ENCODE data around the gene GPBAR1. TPM values are rescaled to one million over a fixed set of nuclear protein-coding genes. Genes with fewer than 3 reads are reported as not detected.

The GPBAR1 gene
- total RNA-seq, 4 donors from 2014 or later = 0.26 to 1.3 (median 0.31) TPM; not detected in 1

DNA sequence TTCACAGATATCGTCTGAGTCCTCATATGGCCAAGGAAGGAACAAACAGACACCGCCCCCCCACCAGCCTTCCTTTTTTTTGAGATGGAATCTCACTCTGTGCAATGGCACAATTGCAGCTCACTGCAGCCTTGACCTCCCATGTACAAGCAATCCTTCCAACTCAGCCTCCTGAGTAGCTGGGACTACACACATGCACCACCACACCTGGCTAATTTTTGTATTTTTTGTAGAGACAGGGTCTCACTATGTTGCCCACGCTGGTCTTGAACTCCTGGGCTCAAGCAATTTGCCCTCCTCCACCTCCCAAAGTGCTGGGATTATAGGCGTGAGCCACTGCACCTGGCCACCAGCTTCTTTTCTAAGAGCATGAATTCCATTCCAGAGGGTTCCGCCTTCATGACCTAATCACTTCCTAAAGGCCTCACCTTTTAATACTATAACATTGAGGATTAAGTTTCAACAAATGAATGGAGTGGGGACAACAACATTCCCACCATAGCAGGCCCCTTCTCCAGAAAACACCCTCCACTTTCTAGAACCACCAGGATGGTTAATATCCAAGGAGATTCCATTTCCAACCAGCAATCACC is 33.7 kb downstream of the GPBAR1 start:
- WGBS, 2 donors = 64 to 89% methylated on average over 5 of the region's 5 CpGs
- no peak for DNase-seq
- Histone ChIP-seq H3K36me3 (no peaks in the 10 kb centered on the region), H3K9me3 (no peaks in the 10 kb centered on the region), H3K4me3 (peak overlapping the region in 1 of 4 donors; percentile 7), H3K27ac (peak overlapping the region; percentile 77 to 98 (median 96)), H3K27me3 (no peaks in the 10 kb centered on the region), H3K4me1 (peaks cover 35 to 91% (median 71%) of the 10 kb centered on the region in 3 donors)
- intact Hi-C loops (cut with DNase I) = loop anchor here (5.0 kb wide), 1 partner anchor 103 kb away; the partner anchor contains the start of gene CTDSP1
- no peak for TF ChIP-seq POLR2A (IDR thresholded peaks at IDR 0.05)
- TF ChIP-seq, protein P1, sequence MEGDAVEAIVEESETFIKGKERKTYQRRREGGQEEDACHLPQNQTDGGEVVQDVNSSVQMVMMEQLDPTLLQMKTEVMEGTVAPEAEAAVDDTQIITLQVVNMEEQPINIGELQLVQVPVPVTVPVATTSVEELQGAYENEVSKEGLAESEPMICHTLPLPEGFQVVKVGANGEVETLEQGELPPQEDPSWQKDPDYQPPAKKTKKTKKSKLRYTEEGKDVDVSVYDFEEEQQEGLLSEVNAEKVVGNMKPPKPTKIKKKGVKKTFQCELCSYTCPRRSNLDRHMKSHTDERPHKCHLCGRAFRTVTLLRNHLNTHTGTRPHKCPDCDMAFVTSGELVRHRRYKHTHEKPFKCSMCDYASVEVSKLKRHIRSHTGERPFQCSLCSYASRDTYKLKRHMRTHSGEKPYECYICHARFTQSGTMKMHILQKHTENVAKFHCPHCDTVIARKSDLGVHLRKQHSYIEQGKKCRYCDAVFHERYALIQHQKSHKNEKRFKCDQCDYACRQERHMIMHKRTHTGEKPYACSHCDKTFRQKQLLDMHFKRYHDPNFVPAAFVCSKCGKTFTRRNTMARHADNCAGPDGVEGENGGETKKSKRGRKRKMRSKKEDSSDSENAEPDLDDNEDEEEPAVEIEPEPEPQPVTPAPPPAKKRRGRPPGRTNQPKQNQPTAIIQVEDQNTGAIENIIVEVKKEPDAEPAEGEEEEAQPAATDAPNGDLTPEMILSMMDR (IDR thresholded peaks at IDR 0.05) = no peak

DNA sequence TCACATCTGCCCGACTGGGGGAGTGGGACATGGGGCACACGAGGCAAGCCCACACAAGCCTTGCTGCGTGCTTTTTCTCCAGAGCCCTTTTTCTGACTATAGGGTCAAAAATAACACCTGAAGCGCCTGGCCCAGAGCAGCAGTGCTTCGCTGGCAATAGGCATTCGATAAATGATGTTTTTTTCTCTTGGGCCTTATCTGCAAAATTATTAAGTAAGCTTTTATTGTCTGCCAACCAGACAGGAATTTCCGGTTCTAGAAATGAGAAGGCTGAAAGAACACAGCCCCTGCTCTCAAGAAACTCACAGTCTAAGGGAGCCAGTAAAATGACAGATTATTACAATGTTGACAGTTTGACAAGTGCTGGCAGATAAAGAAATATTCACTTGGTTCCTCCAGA is 34.2 kb downstream of the GPBAR1 start:
- no peaks in the 10 kb centered on the region for H3K36me3 ChIP-seq
- intact Hi-C loops (cut with DNase I) = no loop called here
- no peaks in the 10 kb centered on the region for H3K27me3 ChIP-seq
- no peak for DNase-seq
- H3K4me1 ChIP-seq = peaks cover 31 to 86% (median 66%) of the 10 kb centered on the region in 3 donors
- peak overlapping the region in 1 of 4 donors; percentile 7 for H3K4me3 ChIP-seq
- TF ChIP-seq, protein P1 (IDR thresholded peaks at IDR 0.05) = no peak
- no peaks in the 10 kb centered on the region for H3K9me3 ChIP-seq
- H3K27ac ChIP-seq = peak overlapping the region; percentile 77 to 98 (median 96)
- 32 to 56% methylated on average over 7 of the region's 7 CpGs for WGBS, 2 donors

DNA sequence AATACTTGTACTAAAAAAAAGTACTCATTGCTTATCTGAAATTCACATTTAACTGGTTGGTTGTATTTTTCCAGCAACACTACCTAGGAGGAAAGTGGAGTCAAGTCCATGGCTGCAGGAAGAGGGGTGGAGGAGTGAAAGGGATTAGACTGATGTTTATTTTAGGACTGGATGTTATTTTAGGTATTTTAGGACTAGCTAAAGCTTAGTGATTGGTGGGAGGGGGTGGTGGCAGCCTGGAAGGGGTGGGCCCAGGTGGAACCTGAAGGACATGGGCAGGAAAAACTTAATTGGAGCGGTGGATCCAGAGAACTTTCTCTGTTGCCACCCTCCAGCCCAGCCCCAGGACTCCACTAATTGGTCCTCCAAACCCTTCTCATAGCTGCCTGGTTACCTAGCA is 35.4 kb downstream of the GPBAR1 start:
- intact Hi-C loops (cut with DNase I) = no loop called here
- no peaks in the 10 kb centered on the region for H3K9me3 ChIP-seq

DNA sequence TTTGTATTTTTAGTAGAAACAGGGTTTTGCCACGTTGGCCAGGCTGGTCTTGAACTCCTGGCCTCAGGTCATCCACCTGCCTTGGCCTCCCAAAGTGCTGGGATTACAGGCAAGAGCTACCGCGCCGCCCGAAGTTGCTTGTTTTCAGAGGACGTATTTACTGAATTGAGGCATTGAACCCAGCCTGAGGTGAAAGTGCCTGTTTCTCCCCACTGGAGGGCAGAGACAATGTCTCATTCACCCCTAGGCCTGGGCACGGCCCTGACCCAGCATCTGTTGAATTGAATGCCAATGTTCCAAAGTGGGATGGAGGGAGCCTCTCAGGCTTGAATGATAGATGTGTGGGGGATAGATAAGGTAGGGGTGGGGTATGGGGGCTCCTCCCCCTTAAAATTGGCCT is 36.0 kb downstream of the GPBAR1 start:
- H3K4me3 ChIP-seq = no peak overlapping the region
- H3K9me3 ChIP-seq = no peaks in the 10 kb centered on the region
- no peak for DNase-seq
- H3K4me1 ChIP-seq = peaks cover 31 to 76% (median 56%) of the 10 kb centered on the region in 3 donors
- WGBS, 2 donors = 72 to 85% methylated on average over 2 to 7 of the region's 7 CpGs
- TF ChIP-seq, protein P1 (IDR thresholded peaks at IDR 0.05) = no peak
- TF ChIP-seq POLR2A (IDR thresholded peaks at IDR 0.05) = no peak
- no peaks in the 10 kb centered on the region for H3K27me3 ChIP-seq
- no peaks in the 10 kb centered on the region for H3K36me3 ChIP-seq
- peak overlapping the region; percentile 85 to 98 (median 96) for H3K27ac ChIP-seq
- intact Hi-C loops (cut with DNase I) = no loop called here

More for the DNA sequence above, 35.4 kb downstream of the GPBAR1 start:
- peaks cover 31 to 77% (median 58%) of the 10 kb centered on the region in 3 donors for H3K4me1 ChIP-seq
- 58 to 90% methylated on average over 1 of the region's 1 CpG for WGBS, 2 donors
- no peaks in the 10 kb centered on the region for H3K27me3 ChIP-seq
- peak overlapping the region; percentile 77 to 98 (median 96) for H3K27ac ChIP-seq
- H3K36me3 ChIP-seq = no peaks in the 10 kb centered on the region
- TF ChIP-seq, protein P1 (IDR thresholded peaks at IDR 0.05) = no peak
- TF ChIP-seq POLR2A (IDR thresholded peaks at IDR 0.05) = no peak
- H3K4me3 ChIP-seq = no peak overlapping the region
- no peak for DNase-seq

DNA sequence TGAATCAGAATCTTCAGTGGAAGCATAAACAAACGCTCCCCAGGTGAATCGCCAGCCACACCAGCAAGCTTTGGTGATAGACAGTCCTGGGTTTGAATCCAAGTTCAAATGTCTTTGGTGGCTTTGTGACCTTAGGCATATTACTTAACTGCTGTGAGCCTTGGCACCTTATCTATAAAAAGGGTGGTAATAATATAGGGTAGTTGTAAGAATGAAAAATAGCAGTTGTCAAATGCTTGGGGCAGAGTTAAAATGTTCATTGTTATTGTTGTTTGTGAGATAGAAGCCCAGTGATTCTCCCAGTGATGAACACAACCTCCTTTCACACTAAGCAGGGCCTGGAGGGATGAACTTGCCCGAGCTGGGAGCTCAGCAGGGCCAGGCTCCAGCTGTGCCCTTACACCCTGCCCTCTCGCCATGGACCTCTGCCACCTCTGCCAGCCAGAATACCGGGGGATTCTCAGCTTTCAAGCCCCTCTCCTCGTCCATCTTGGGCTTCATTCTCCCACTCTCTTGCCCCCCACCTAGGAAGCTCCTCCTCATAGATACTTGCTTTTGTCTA is 37.6 kb downstream of the GPBAR1 start:
- Histone ChIP-seq H3K4me1 (peaks cover 25 to 66% (median 49%) of the 10 kb centered on the region in 3 donors), H3K36me3 (no peaks in the 10 kb centered on the region), H3K9me3 (no peaks in the 10 kb centered on the region), H3K27me3 (no peaks in the 10 kb centered on the region), H3K27ac (peak overlapping the region; percentile 85 to 98 (median 96)), H3K4me3 (no peak overlapping the region)
- WGBS, 2 donors = 38 to 41% methylated on average over 6 of the region's 6 CpGs
- intact Hi-C loops (cut with DNase I) = no loop called here
- DNase-seq = no peak
- TF ChIP-seq, protein P1 (IDR thresholded peaks at IDR 0.05) = no peak
- TF ChIP-seq POLR2A (IDR thresholded peaks at IDR 0.05) = peak in 1 of 4 donors; percentile 11

Measured in esophagus squamous epithelium (tissue), 5 donors.